ENCODE data around the gene MAST4. TPM values are rescaled to one million over a fixed set of nuclear protein-coding genes. Genes with fewer than 3 reads are reported as not detected.

MAST4 gene
- polyA plus RNA-seq, 1 donor, result 10.6 TPM

- no peak for DNase-seq (ENCODE audit: low read depth)
Observed at GRCh38 chr5:67014191-67014590, 418.0 kb downstream of the MAST4 start.

GRCh38 chr5:67014957-67015400 lies 418.8 kb downstream of the MAST4 start:
- no peak for DNase-seq (ENCODE audit: low read depth)

GRCh38 chr5:67015541-67016191 lies 419.5 kb downstream of the MAST4 start:
- no peak for DNase-seq (ENCODE audit: low read depth)

- DNase-seq (ENCODE audit: low read depth), result no peak
Observed at GRCh38 chr5:67019065-67019845, 423.1 kb downstream of the MAST4 start.

- no peak for DNase-seq (ENCODE audit: low read depth)
Observed at GRCh38 chr5:67020096-67020615, 424.0 kb downstream of the MAST4 start.

GRCh38 chr5:67021031-67021430 lies 424.8 kb downstream of the MAST4 start:
- DNase-seq (ENCODE audit: low read depth), result no peak

GRCh38 chr5:67021521-67021920 lies 425.3 kb downstream of the MAST4 start:
- no peak for DNase-seq (ENCODE audit: low read depth)

GRCh38 chr5:67021962-67022361 lies 425.8 kb downstream of the MAST4 start:
- no peak for DNase-seq (ENCODE audit: low read depth)

GRCh38 chr5:67025457-67025856 lies 429.3 kb downstream of the MAST4 start:
- no peak for DNase-seq (ENCODE audit: low read depth)

- no peak for DNase-seq (ENCODE audit: low read depth)
Observed at GRCh38 chr5:67026278-67026677, 430.1 kb downstream of the MAST4 start.

- DNase-seq (ENCODE audit: low read depth), result no peak
Observed at GRCh38 chr5:67027171-67027570, 431.0 kb downstream of the MAST4 start.

GRCh38 chr5:67028371-67028770 lies 432.2 kb downstream of the MAST4 start:
- DNase-seq (ENCODE audit: low read depth), result no peak

- no peak for DNase-seq (ENCODE audit: low read depth)
Observed at GRCh38 chr5:67028941-67029340, 432.7 kb downstream of the MAST4 start.

GRCh38 chr5:67029481-67029880 lies 433.3 kb downstream of the MAST4 start:
- DNase-seq (ENCODE audit: low read depth), result no peak

GRCh38 chr5:67030289-67031056 lies 434.3 kb downstream of the MAST4 start:
- DNase-seq (ENCODE audit: low read depth), result no peak

GRCh38 chr5:67031057-67031443 lies 434.9 kb downstream of the MAST4 start:
- no peak for DNase-seq (ENCODE audit: low read depth)

GRCh38 chr5:67031692-67032091 lies 435.5 kb downstream of the MAST4 start:
- DNase-seq (ENCODE audit: low read depth), result no peak

GRCh38 chr5:67032921-67033664 lies 436.9 kb downstream of the MAST4 start:
- DNase-seq (ENCODE audit: low read depth), result no peak

- DNase-seq (ENCODE audit: low read depth), result no peak
Observed at GRCh38 chr5:67033880-67034651, 437.9 kb downstream of the MAST4 start.

- DNase-seq (ENCODE audit: low read depth), result no peak
Observed at GRCh38 chr5:67035098-67035740, 439.0 kb downstream of the MAST4 start.
